ENCODE data around the gene HOXB1.

HOXB1 gene

DNA sequence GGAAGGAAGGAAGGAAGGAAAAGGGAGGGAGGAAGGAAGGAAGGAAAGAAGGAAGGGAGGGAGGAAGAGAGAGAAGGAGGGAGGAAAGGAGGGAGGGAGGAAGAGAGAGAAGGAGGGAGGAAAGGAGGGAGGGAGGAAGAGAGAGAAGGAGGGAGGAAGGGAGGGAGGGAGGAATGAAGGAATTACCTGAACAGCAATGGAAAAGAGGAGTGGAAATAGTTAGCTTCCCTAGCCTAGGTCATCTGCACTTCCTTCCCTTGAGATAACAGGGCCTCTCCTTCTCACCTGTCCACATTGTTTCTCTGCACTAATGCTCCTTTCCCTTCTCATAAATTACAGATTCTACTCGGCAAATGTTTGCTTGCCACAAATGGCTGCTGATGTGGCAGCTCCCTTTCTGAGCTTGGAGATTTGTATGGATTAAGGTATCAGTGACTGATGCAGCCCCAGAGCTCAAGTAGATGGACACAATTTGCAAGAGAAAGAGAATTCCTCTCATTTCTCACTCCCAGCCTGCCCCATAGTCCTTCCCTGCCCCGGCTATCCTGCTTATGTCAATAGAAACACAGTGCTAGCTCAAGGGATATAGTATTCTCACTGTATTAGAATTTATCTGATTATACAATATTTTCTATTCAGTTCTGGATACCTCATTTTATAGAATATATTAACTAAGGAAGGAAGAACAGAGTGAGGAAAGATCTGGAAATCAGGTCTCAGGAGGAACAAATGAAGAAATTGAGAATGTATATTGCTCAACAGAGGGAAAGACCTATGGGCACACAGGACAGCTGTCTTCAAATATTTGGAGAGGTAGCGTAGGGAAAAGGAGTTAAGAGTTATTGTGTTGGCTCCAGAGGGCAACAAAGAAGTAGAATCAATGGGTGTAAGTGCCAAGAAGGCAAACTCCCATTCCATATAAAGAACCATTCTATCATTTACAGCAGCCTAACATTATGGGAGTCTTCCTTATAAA lies 14.6 kb downstream of the HOXB1 start:
- POLR2A ChIA-PET = no interaction called here
- TF ChIP-seq, protein P1, sequence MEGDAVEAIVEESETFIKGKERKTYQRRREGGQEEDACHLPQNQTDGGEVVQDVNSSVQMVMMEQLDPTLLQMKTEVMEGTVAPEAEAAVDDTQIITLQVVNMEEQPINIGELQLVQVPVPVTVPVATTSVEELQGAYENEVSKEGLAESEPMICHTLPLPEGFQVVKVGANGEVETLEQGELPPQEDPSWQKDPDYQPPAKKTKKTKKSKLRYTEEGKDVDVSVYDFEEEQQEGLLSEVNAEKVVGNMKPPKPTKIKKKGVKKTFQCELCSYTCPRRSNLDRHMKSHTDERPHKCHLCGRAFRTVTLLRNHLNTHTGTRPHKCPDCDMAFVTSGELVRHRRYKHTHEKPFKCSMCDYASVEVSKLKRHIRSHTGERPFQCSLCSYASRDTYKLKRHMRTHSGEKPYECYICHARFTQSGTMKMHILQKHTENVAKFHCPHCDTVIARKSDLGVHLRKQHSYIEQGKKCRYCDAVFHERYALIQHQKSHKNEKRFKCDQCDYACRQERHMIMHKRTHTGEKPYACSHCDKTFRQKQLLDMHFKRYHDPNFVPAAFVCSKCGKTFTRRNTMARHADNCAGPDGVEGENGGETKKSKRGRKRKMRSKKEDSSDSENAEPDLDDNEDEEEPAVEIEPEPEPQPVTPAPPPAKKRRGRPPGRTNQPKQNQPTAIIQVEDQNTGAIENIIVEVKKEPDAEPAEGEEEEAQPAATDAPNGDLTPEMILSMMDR (IDR thresholded peaks at IDR 0.05; ENCODE audit: control extremely low read depth, extremely low read depth, low read depth, missing control alignments) = no peak
- no peak for DNase-seq (ENCODE audit: extremely low spot score)
- CTCF ChIA-PET = interaction anchor here (0.8 to 2.1 kb wide), 6 partner anchors 13 to 163 kb away, joined by 3 to 7 read pairs (median 4); no protein-coding TSS in a partner anchor

DNA sequence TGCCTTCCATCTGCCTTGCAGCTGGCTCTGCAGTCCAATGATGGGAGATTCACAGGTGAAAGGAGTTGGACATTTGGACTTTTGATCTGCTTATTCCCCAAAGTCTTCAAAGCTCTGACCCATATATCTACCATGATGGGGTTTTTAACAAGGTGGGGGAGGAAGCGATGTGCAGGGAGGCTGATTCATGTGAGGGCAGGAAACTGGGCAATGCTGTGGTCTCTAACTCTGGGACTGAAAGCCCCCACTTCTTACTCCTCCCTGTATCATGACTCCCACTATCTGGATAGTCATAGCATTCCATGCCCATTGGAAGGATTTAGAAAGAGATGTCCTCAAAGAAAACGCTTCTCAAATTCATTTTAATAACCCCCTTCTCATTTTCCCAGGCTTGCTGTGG lies 16.3 kb downstream of the HOXB1 start:
- POLR2A ChIA-PET = no interaction called here
- DNase-seq (ENCODE audit: extremely low spot score) = no peak

DNA sequence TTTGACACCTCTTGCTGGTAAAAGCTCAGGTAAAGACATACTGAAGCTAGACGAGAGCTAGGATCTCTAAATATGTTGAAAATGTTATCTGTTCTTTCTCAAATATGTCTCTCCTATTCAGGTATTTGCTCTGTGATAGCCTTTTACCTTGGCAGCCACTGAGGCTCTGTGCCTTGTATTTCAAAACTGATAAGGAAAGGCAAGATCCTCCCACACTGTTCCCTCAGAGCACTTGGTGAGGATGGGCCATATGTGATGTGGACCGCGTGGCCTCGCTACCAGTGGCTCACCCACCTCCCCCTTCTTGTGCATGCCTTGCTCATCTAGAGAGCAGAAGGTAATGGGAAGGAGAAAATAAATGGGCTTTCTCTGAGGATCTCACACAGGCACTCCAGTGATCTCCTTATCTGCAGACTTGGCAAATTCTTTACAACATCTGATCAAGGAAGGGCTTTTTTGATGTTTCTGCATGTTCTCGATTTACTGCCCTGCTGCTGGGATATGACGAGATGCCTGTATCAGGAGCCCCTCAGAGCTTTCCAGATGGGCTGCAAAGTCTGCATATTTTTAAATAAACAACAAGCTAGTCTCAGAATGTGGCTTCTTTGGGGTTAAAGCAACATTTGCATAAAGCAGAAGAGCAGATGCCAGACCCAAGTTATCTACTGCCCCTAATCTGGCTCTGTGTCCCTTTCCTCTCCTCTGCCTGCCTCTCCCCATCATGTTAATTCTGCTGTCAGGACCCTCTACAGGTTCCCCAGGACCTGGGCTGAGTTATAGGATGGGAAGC lies 16.9 kb downstream of the HOXB1 start:
- ChIA-PET CTCF (interaction anchor here (0.9 to 2.3 kb wide), 6 partner anchors 14 to 252 kb away, joined by 3 to 12 read pairs (median 4); no protein-coding TSS in a partner anchor), POLR2A (no interaction called here)
- DNase-seq (ENCODE audit: extremely low spot score) = no peak
- TF ChIP-seq, protein P1 (IDR thresholded peaks at IDR 0.05; ENCODE audit: control extremely low read depth, extremely low read depth, low read depth, missing control alignments) = no peak

More for the DNA sequence above, 16.3 kb downstream of the HOXB1 start:
- CTCF ChIA-PET = interaction anchor here (1.3 to 2.3 kb wide), 2 partner anchors 15 to 22 kb away, joined by 4 to 12 read pairs; no protein-coding TSS in a partner anchor
- TF ChIP-seq, protein P1 (IDR thresholded peaks at IDR 0.05; ENCODE audit: control extremely low read depth, extremely low read depth, low read depth, missing control alignments) = no peak

DNA sequence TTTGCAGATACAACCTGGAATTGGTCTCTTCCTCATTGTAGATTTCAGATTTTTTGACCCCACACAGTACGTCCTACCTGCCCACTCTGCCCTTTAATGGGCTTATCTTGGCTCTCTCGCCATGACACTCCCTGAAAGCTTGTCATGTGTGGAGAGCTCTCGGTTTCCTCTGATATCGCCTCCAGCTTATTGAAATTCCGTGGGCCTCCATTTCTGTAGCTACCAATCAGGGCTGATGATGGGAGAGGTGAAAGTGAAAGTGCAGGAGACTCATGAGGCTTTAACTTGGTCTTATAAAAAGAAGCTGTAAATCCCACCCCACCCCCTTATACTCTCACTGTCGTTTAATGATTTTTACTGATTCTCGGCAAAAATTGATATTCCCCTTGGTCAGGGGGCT lies 17.7 kb downstream of the HOXB1 start:
- DNase-seq (ENCODE audit: extremely low spot score) = peak; percentile 31
- CTCF ChIA-PET = interaction anchor here (0.9 to 2.3 kb wide), 5 partner anchors 16 to 251 kb away, joined by 3 to 12 read pairs (median 4); no protein-coding TSS in a partner anchor
- TF ChIP-seq, protein P1 (IDR thresholded peaks at IDR 0.05; ENCODE audit: control extremely low read depth, extremely low read depth, low read depth, missing control alignments) = no peak
- POLR2A ChIA-PET = no interaction called here

DNA sequence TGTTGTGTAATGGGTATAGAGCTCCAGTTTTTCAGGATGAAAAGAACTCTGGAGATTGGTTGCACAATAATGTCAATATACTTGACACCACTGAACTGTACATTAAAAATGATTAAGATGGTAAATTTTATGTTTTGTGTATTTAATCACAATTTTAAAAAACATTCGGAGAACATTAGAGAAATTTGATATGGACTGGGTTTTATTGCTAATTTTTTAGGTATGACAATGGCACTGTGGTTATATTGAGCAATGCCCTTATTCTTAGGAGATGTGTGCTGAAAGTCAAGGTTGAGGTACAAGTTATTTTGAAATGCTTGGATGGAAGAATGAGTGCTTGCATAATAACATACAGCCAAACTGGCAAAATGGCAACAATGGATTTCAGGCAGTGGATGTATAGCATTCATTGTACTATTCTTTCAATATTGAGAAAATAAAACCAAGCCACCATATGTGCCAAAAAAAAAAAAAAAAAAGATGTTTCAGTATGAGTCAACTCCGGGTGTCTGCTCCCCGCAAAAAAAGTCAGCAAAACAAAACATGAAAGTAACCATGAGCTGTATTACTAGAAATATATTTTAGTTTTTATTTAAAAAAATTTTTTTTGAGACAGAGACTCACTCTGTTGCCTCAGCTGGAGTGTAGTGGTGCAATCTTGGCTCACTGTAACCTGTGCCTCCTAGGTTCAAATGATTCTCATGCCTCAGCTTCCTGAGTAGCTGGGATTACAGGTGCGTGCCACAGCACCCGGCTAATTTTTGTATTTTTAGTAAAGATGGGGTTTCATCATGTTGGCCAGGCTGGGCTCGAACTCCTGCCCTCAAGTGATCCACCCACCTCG lies 19.8 kb downstream of the HOXB1 start:
- TF ChIP-seq, protein P1 (IDR thresholded peaks at IDR 0.05; ENCODE audit: control extremely low read depth, extremely low read depth, low read depth, missing control alignments) = no peak
- CTCF ChIA-PET = interaction anchor here (0.8 to 1.7 kb wide), 7 partner anchors 13 to 163 kb away, joined by 3 to 9 read pairs (median 3); partner anchors contain the start of gene HOXB5
- DNase-seq (ENCODE audit: extremely low spot score) = peak; percentile 62
- POLR2A ChIA-PET = interaction anchor here (0.6 to 0.7 kb wide), 2 partner anchors 19 to 216 kb away, joined by 3 to 6 read pairs; no protein-coding TSS in a partner anchor
